Measurements from ENCODE around the gene AGFG2.
"Not testable (repeated sequence)": the region's sequence is repeated elsewhere in the genome, so short reads cannot be mapped to it uniquely, and the experiment has no call there.

Gene AGFG2

GRCh38 chr7:100538654-100539435 lies at the start of gene AGFG2:
AGFG2 (plus strand) TSS chr7:100539203; CDS start chr7:100539347, 144 bp downstream.
- DNase-seq = peak; percentile 100

- peak; percentile 94 for DNase-seq
These were observed 49.2 kb upstream of the AGFG2 start for GRCh38 chr7:100489824-100490223.

GRCh38 chr7:100490483-100491191 lies 48.4 kb upstream of the AGFG2 start:
- no peak for DNase-seq

- no peak for DNase-seq
These were observed 47.8 kb upstream of the AGFG2 start for GRCh38 chr7:100491192-100491578.

GRCh38 chr7:100492738-100493475 lies 46.1 kb upstream of the AGFG2 start:
- DNase-seq = no peak

GRCh38 chr7:100493476-100494264 lies 45.3 kb upstream of the AGFG2 start:
- DNase-seq = no peak

- no peak for DNase-seq
These were observed 42.5 kb upstream of the AGFG2 start for GRCh38 chr7:100496509-100496908.

GRCh38 chr7:100500743-100501142 lies 38.3 kb upstream of the AGFG2 start:
- not testable (repeated sequence) for DNase-seq

GRCh38 chr7:100504031-100504430 lies 35.0 kb upstream of the AGFG2 start:
- DNase-seq = not testable (repeated sequence)

- no peak for DNase-seq
These were observed 34.0 kb upstream of the AGFG2 start for GRCh38 chr7:100504887-100505611.

- no peak for DNase-seq
These were observed 32.6 kb upstream of the AGFG2 start for GRCh38 chr7:100506356-100506923.

GRCh38 chr7:100509231-100509630 lies 29.8 kb upstream of the AGFG2 start:
- DNase-seq = peak; percentile 62

- no peak for DNase-seq
These were observed 28.4 kb upstream of the AGFG2 start for GRCh38 chr7:100510437-100511239.

GRCh38 chr7:100513212-100513810 lies 25.7 kb upstream of the AGFG2 start:
- DNase-seq = no peak

GRCh38 chr7:100515072-100515532 lies 23.9 kb upstream of the AGFG2 start:
- DNase-seq = no peak

- peak; percentile 76 for DNase-seq
These were observed 22.7 kb upstream of the AGFG2 start for GRCh38 chr7:100516135-100516812.

- DNase-seq = no peak
These were observed 21.7 kb upstream of the AGFG2 start for GRCh38 chr7:100517305-100517704.

GRCh38 chr7:100519580-100519979 lies 19.4 kb upstream of the AGFG2 start:
- no peak for DNase-seq

GRCh38 chr7:100520138-100520537 lies 18.9 kb upstream of the AGFG2 start:
- DNase-seq = no peak

GRCh38 chr7:100521076-100521475 lies 17.9 kb upstream of the AGFG2 start:
- DNase-seq = no peak

All from right hindlimb (tissue), 1 donor.